ENCODE results near the gene ACBD4. TPM values are rescaled to one million over a fixed set of nuclear protein-coding genes. Genes with fewer than 3 reads are reported as not detected.

ACBD4 gene
- total RNA-seq, 1 experiment from 2014 or later = 9.7 TPM

DNA sequence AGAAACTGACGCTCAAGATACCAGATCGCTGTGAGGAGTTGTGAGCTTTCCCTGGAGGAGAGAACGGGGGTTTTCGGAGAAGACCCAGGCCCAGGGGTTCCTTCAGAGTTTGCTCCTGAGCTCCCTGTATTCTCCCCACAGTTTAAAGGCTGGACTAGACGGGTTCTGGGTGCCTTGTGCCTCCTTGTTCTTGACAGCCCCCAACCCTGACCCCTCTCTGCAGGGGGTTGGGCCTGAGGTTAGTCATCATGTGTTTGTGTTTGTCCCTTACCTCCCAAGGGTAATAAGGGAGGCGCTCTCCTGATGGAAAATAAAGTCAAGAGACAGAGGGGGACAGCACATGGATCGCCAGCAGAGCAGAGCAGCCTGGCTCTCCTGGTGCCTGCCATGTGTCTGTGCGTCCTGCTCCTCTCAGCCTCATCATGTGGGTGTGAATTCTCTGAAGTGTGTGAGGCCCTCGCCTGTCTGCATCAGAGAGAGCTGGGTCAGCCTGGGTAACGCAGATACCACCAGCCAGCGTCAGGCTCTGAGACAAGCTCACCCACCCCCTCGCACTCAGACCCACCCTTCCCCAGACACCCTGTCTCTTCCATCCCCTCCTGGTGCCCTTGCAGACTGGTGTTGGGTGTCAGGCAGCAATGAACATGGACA is 34.9 kb downstream of the ACBD4 start:
- no peak overlapping the region for H2BK20ac ChIP-seq (ENCODE audit: low read depth, low read length, poor library complexity, severe bottlenecking)
- no peaks in the 10 kb centered on the region for H3K9me3 ChIP-seq (ENCODE audit: control insufficient read depth, low read depth, low read length)
- no peaks in the 10 kb centered on the region for H3K23me2 ChIP-seq (ENCODE audit: insufficient read length, low read depth, low read length, poor library complexity, severe bottlenecking)
- H2BK5ac ChIP-seq (ENCODE audit: insufficient read length, low read length) = no peak overlapping the region
- H3K9ac ChIP-seq (ENCODE audit: extremely low read depth, insufficient read length, low read length) = no peak overlapping the region
- no peaks in the 10 kb centered on the region for H3K27me3 Mint-ChIP-seq (ENCODE audit: low read depth)
- H4K20me1 ChIP-seq (ENCODE audit: control insufficient read depth, insufficient read depth, insufficient read length) = no peaks in the 10 kb centered on the region
- no peak overlapping the region for H3K23ac ChIP-seq (ENCODE audit: insufficient read length, low read depth, low read length)
- H4K5ac ChIP-seq (ENCODE audit: insufficient read length, low read depth, low read length) = no peak overlapping the region
- no peak overlapping the region for H2BK120ac ChIP-seq (ENCODE audit: low read depth, low read length, poor library complexity, severe bottlenecking)
- TF ChIP-seq, protein P1, sequence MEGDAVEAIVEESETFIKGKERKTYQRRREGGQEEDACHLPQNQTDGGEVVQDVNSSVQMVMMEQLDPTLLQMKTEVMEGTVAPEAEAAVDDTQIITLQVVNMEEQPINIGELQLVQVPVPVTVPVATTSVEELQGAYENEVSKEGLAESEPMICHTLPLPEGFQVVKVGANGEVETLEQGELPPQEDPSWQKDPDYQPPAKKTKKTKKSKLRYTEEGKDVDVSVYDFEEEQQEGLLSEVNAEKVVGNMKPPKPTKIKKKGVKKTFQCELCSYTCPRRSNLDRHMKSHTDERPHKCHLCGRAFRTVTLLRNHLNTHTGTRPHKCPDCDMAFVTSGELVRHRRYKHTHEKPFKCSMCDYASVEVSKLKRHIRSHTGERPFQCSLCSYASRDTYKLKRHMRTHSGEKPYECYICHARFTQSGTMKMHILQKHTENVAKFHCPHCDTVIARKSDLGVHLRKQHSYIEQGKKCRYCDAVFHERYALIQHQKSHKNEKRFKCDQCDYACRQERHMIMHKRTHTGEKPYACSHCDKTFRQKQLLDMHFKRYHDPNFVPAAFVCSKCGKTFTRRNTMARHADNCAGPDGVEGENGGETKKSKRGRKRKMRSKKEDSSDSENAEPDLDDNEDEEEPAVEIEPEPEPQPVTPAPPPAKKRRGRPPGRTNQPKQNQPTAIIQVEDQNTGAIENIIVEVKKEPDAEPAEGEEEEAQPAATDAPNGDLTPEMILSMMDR (conservative IDR thresholded peaks at IDR 0.05) = no peak
- H3K36me3 Mint-ChIP-seq (ENCODE audit: insufficient read depth in 1 of 3, low read depth in 3 of 3) = peaks cover 2 to 23% (median 12%) of the 10 kb centered on the region in 3 experiments; a peak in 6 of 7 replicates
- H3K4me3 Mint-ChIP-seq = no peak overlapping the region
- H2AFZ ChIP-seq (ENCODE audit: low read length) = no peak overlapping the region
- H3K27me3 ChIP-seq (ENCODE audit: insufficient read depth, low read length) = no peaks in the 10 kb centered on the region
- no peak overlapping the region for H4K91ac ChIP-seq (ENCODE audit: insufficient read length, low read depth, low read length)
- H2BK12ac ChIP-seq (ENCODE audit: insufficient read length, low read depth, low read length) = no peak overlapping the region
- H2BK15ac ChIP-seq (ENCODE audit: low read depth, low read length) = no peak overlapping the region
- no peak overlapping the region for H3K4me2 ChIP-seq (ENCODE audit: insufficient read depth, insufficient read length, low read length)
- H3K79me1 ChIP-seq (ENCODE audit: insufficient read depth, low read depth, low read length, poor library complexity, severe bottlenecking) = no peaks in the 10 kb centered on the region
- H3K4me1 Mint-ChIP-seq = peaks cover 30 to 37% of the 10 kb centered on the region in 2 experiments
- DNase-seq = peak; percentile 36
- H3K9me3 Mint-ChIP-seq = no peaks in the 10 kb centered on the region
- peaks cover 2% of the 10 kb centered on the region; the same call in 1 of the 2 replicates for H3K4me1 ChIP-seq (ENCODE audit: insufficient read depth, low read length)
- H3K79me2 ChIP-seq (ENCODE audit: insufficient read depth, low read length) = no peaks in the 10 kb centered on the region
- H2AK5ac ChIP-seq (ENCODE audit: insufficient read length, low read length) = no peak overlapping the region
- H3T11ph ChIP-seq (ENCODE audit: low read length) = no peak overlapping the region
- H4K8ac ChIP-seq (replicated peaks; ENCODE audit: insufficient read length, low read depth, low read length) = no peak overlapping the region
- no peak overlapping the region for H3K4ac ChIP-seq (ENCODE audit: low read depth, low read length)
- no peak overlapping the region for H3K14ac ChIP-seq (ENCODE audit: insufficient read depth, low read length)
- no peak overlapping the region for H3K27ac ChIP-seq (ENCODE audit: insufficient read length, low read depth, low read length)
- H3K56ac ChIP-seq (ENCODE audit: insufficient read length, low read depth, low read length) = no peak overlapping the region
- no CpG with 5 or more reads among the region's 12 CpGs for WGBS (ENCODE audit: extremely low coverage, insufficient read length, low lambda C conversion rate)
- H3K27ac Mint-ChIP-seq = peak overlapping the region; percentile 48 to 97 (median 93); a peak in 5 of 7 replicates
- H3K18ac ChIP-seq (ENCODE audit: insufficient read length, low read depth, low read length) = no peak overlapping the region

Measured in H9 (cell line).